Heart left ventricle (tissue), 16 donors: ENCODE results near the gene ZMIZ1. TPM values are rescaled to one million over a fixed set of nuclear protein-coding genes. Genes with fewer than 3 reads are reported as not detected.

Experiments used
- ATAC-seq, 4 donors: fragments of 200-7000 bp; cut with Tn5 transposase; one replicate each; pipeline ENCODE4 v1.9.1; 2020 to 2022; ENCODE audit warnings: moderate library complexity in 4 of 4, mild to moderate bottlenecking in 3 of 4, moderate number of reproducible peaks in 1 of 4
- DNase-seq, 5 donors: peaks; one replicate each; pipeline ENCODE4 v3.0.0-alpha.2; 2020
- H3K27ac ChIP-seq, 12 donors: fragments of 200-600 bp; sonication (generic) in 4 of 12; one replicate each; pipeline versions ENCODE4 v1.5.0 to v1.8.0; 2016 to 2022; ENCODE audit warnings: mild to moderate bottlenecking in 2 of 12
- H3K27me3 ChIP-seq, 9 donors: fragments of 200-600 bp; sonication (generic) in 2 of 9; one replicate each; pipeline versions ENCODE4 v1.5.1 to v1.8.0; 2016 to 2022; ENCODE audit warnings: mild to moderate bottlenecking in 3 of 9
- H3K36me3 ChIP-seq, 9 donors: fragments of 200-600 bp; sonication (generic) in 2 of 9; one replicate each; pipeline versions ENCODE4 v1.5.0 to v1.8.0; 2018 to 2022; ENCODE audit warnings: mild to moderate bottlenecking in 2 of 9
- H3K4me1 ChIP-seq, 12 donors: fragments of 200-600 bp; sonication (generic) in 4 of 12; one replicate each; pipeline versions ENCODE4 v1.5.0 to v1.8.0; 2016 to 2022; ENCODE audit warnings: mild to moderate bottlenecking in 3 of 12
- H3K4me3 ChIP-seq, 12 donors: fragments of 200-600 bp; sonication (generic) in 4 of 12; one replicate each; pipeline versions ENCODE4 v1.5.0 to v1.8.0; 2017 to 2022; ENCODE audit warnings: mild to moderate bottlenecking in 9 of 12, moderate library complexity in 4 of 12
- H3K9me3 ChIP-seq, 12 donors: fragments of 200-600 bp; sonication (generic) in 4 of 12; one replicate each; pipeline versions ENCODE4 v1.5.0 to v1.8.0; 2016 to 2022; ENCODE audit warnings: mild to moderate bottlenecking in 1 of 12
- POLR2A ChIP-seq, 2 donors: fragments of 450-650 bp; IDR thresholded peaks; one replicate each; pipeline ENCODE4 v1.6.1; 2017; ENCODE audit warnings: antibody characterized with exemption in 2 of 2, mild to moderate bottlenecking in 2 of 2, moderate library complexity in 2 of 2
- WGBS, 4 donors: extraction: QIAGEN DNeasy Blood & Tissue Kit in 2 of 4; methylation state at CpG; one replicate each; pipeline versions ENCODE4 v1.1.5 to v1.1.7; 2013 to 2018; 5-methylcytosine and 5-hydroxymethylcytosine counted together
- intact Hi-C, 10 donors: fragments of 100-400 bp; cut with DNase I; formaldehyde crosslinking; loops; one replicate each; pipeline versions ENCODE4 v1.11.1 to v1.14.2; 2022
- polyA plus RNA-seq, 2 donors: library from polyadenylated mRNA; stranded (reverse); fragments of 200-250 nt; gene quantifications; one replicate each; pipeline ENCODE4 v1.2.3, GENCODE V29; 2013
- total RNA-seq, 9 donors: library from RNA; depleted of rRNA in 2 of 9; stranded (reverse); fragments of >200 nt in 2 of 9; fragmentation: NEBNext Ultra II Directional in 3 of 9; extraction: Animal tissue kit (Norgen Biotek cat#: 25700) in 3 of 9; gene quantifications; one replicate each; pipeline versions ENCODE4 v1.1.0 to v1.2.4, GENCODE V29; 2016 to 2023
- TF ChIP-seq, protein P1 (sequence below), 12 donors: fragments of 200-600 bp; sonication (generic) in 4 of 12; IDR thresholded peaks; one replicate each; pipeline versions ENCODE4 v1.5.0 to v1.8.0; 2018 to 2022; ENCODE audit warnings: antibody characterized with exemption in 12 of 12, mild to moderate bottlenecking in 5 of 12
- donor health status: ischemic (EF 13 %, LVEDD 7.1; RV severe dilation, severe dysfunction).
- donor health status: healthy with polysubstance abuse.
- donor health status: DM: no; HTN: yes; CAD: no.
- donor health status: DM: no; HTN: no; CAD: no.
- donor health status: ischemic (EF 25% LVEDD 6.9; RV normal size, moderate dysfunction).
- donor health status: ischemic (EF 25% LVEDD 5.7; RV mildly dilated, moderate dysfunction).
- donor health status: healthy.
- donor health status: DM: yes; HTN: yes; CAD: no.
- donor health status: ischemic (EF 35%, LVEDD 5.7; RV mildly dilated, moderate dysfunction).
- donor health status: nonischemic (EF 11% LVEDD 7.7; RV severe dilation, severe dysfunction).
- donor health status: DM: yes; HTN: yes; CAD: no.
- donor health status: PGD.
- donor health status: ischemic (EF 29% LVEDD 5.4; RV normal size, mild dysfunction).
- donor health status: nonischemic (EF 23%, LVEDD 6.1; RV moderate dilation, normal function).

Gene ZMIZ1
- total and polyA plus RNA-seq, 11 donors: 19.7 to 75.4 (median 49.2) TPM

DNA sequence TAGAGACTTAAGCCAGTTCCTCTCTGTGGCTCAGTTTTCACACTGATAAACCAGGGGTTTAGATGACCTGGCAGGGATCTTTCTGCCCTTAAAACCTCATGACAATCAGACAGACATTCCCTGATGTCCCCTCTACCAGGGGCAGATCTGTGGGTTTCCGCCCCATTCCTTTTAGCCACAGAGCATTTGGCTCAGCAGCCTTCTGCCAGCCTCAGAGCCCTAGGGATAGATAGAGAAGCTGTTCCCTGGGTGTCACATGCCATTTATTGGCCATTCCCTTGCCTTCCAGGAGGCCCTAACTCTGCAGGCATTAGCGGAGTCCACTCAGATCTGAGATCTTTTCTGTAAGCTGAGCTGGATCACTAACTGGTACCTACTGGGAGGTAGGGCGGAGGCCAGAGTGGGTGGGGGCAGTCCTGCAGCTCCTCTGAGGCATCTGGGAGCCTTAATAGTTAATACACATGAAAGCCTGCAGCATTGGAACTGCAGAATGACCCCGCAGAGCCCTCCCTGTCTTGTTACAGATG lies 101.5 kb downstream of the ZMIZ1 start:
- no peak for TF ChIP-seq POLR2A (IDR thresholded peaks at IDR 0.05)
- TF ChIP-seq, protein P1, sequence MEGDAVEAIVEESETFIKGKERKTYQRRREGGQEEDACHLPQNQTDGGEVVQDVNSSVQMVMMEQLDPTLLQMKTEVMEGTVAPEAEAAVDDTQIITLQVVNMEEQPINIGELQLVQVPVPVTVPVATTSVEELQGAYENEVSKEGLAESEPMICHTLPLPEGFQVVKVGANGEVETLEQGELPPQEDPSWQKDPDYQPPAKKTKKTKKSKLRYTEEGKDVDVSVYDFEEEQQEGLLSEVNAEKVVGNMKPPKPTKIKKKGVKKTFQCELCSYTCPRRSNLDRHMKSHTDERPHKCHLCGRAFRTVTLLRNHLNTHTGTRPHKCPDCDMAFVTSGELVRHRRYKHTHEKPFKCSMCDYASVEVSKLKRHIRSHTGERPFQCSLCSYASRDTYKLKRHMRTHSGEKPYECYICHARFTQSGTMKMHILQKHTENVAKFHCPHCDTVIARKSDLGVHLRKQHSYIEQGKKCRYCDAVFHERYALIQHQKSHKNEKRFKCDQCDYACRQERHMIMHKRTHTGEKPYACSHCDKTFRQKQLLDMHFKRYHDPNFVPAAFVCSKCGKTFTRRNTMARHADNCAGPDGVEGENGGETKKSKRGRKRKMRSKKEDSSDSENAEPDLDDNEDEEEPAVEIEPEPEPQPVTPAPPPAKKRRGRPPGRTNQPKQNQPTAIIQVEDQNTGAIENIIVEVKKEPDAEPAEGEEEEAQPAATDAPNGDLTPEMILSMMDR (IDR thresholded peaks at IDR 0.05): no peak
- DNase-seq (no peak), ATAC-seq (no peak)
- peaks cover 3 to 94% (median 49%) of the 10 kb centered on the region in 12 donors for H3K4me1 ChIP-seq
- intact Hi-C loops: no loop called here
- no peak overlapping the region for H3K4me3 ChIP-seq
- 87 to 89% (median 88%) methylated on average over 3 to 4 of the region's 4 CpGs for WGBS, 4 donors
- H3K27ac ChIP-seq: peak overlapping the region in 5 of 12 donors; percentile 6 to 43 (median 36)
- H3K27me3 ChIP-seq: no peaks in the 10 kb centered on the region
- H3K36me3 ChIP-seq: peaks cover 0 to 61% (median 29%) of the 10 kb centered on the region in 9 donors
- no peaks in the 10 kb centered on the region for H3K9me3 ChIP-seq

DNA sequence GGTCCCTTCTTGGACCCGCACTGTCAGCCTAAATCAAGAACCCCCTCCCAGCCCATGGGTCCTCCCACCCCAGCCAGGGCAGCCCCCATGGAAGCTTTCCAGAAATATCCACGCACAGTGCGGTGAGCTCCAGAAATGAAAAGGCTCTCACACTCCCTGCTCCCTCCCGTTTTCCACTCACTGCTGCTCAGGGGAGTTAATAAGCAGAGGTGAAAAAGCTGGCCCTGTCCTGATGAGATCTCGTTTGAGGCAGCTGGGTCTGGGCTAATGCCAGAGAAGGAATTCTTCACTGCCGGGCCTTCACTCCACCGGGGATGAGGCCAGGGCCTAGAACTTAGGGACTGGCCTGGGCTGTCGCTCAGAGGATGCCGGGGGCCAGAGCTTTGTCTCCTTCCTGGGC lies 102.2 kb downstream of the ZMIZ1 start:
- intact Hi-C loops: no loop called here
- Histone ChIP-seq H3K9me3 (no peaks in the 10 kb centered on the region), H3K27ac (peak overlapping the region in 7 of 12 donors; percentile 5 to 43 (median 31)), H3K4me3 (no peak overlapping the region), H3K4me1 (peaks cover 3 to 93% (median 50%) of the 10 kb centered on the region in 12 donors), H3K27me3 (no peaks in the 10 kb centered on the region), H3K36me3 (peaks cover 0 to 61% (median 29%) of the 10 kb centered on the region in 9 donors)
- 42 to 67% (median 58%) methylated on average over 7 to 9 of the region's 9 CpGs for WGBS, 4 donors
- no peak for DNase-seq
- ATAC-seq: no peak
- TF ChIP-seq, protein P1 (IDR thresholded peaks at IDR 0.05): no peak
- TF ChIP-seq POLR2A (IDR thresholded peaks at IDR 0.05): no peak

DNA sequence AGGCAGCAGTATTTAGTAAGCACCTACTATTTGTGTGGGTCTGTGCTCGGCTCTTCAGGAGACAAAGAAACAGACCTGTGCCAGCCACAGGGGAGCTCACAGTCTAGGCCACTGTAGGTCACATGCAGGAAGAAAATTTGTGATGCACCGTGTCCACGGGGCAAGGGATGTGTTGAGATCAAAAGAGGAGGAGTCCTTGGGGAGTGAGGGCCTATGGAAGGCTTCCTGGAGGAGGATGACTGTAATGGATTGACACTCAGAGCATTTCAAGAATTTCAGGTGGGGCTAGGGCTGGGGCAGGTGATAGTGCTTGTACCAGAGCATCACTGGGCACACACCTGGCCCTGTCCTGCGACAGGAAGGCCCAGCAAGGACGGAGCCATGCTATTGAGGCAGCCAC lies 102.7 kb downstream of the ZMIZ1 start:
- peaks cover 0 to 61% (median 29%) of the 10 kb centered on the region in 9 donors for H3K36me3 ChIP-seq
- no peak overlapping the region for H3K4me3 ChIP-seq
- 88 to 95% (median 92%) methylated on average over 5 of the region's 5 CpGs for WGBS, 4 donors
- ATAC-seq (no peak), DNase-seq (no peak)
- peak overlapping the region in 4 of 12 donors; percentile 5 to 38 (median 12) for H3K27ac ChIP-seq
- TF ChIP-seq POLR2A (IDR thresholded peaks at IDR 0.05): no peak
- TF ChIP-seq, protein P1 (IDR thresholded peaks at IDR 0.05): no peak
- no peaks in the 10 kb centered on the region for H3K9me3 ChIP-seq
- H3K4me1 ChIP-seq: peaks cover 6 to 93% (median 53%) of the 10 kb centered on the region in 12 donors
- H3K27me3 ChIP-seq: no peaks in the 10 kb centered on the region
- intact Hi-C loops: no loop called here

DNA sequence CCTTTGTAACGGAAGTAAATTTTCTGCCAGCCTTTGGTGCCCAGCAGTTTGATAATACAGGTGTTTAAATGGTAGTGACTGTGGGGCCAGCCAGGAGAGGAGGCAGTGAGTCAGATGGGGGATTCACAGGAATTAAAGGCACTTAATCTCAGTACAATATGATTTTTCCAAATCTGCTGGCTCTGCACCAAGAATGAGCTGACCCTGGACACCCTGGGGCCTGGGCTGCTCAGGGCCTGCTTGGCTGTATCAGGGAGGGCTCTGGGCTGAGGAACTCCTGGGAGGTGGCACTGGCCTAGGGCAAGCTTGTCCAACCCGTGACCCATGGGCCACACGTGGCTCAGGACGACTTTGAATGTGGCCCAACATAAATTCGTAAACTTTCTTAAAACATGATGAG lies 104.1 kb downstream of the ZMIZ1 start:
- intact Hi-C loops: no loop called here
- peaks cover 0 to 48% (median 22%) of the 10 kb centered on the region in 9 donors for H3K36me3 ChIP-seq
- 58 to 85% (median 80%) methylated on average over 5 of the region's 5 CpGs for WGBS, 4 donors

More for the DNA sequence above, 104.1 kb downstream of the ZMIZ1 start:
- no peak overlapping the region for H3K4me3 ChIP-seq
- no peaks in the 10 kb centered on the region for H3K9me3 ChIP-seq
- peak overlapping the region in 2 of 12 donors; percentile 22 to 30 for H3K27ac ChIP-seq
- H3K4me1 ChIP-seq: peaks cover 12 to 93% (median 58%) of the 10 kb centered on the region in 12 donors
- ATAC-seq: no peak
- TF ChIP-seq, protein P1 (IDR thresholded peaks at IDR 0.05): no peak
- TF ChIP-seq POLR2A (IDR thresholded peaks at IDR 0.05): no peak
- H3K27me3 ChIP-seq: no peaks in the 10 kb centered on the region
- DNase-seq: no peak
